ENCODE data around the gene CREB5.
"Not testable (repeated sequence)": the region's sequence is repeated elsewhere in the genome, so short reads cannot be mapped to it uniquely, and the experiment has no call there.

CREB5 gene

DNA sequence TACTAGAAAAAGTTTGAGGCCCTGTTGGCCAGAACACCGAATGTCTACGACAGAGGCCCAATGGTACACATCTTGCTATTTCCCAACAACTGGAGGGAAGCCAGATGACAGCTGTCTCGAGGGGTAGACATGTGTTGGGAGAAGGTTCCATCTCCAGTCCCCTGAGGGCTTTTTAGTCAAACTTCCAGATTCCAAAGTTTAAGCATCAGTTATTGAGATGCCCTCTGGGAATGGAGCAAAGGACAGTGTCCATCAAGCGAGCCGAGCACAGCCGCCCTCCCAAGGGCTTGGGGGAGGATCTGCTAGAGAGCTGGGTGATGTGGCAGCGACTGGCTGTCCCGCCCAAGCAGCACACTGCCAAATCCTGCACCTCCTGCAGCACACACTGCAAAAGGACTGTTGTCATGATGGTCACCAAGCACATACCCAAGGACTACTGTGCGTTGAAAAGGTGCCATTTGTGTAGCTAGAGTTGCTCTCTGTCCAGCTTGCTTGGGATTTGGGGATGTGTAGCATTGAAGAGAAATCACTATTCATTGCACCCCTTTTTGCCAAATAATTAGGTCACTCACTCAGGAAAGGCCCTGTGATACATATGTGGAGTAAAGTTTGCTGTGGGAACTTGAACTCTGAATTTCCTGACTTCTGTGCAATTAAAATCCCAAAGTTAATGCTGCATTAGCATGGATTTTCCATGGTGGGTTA is 381.2 kb downstream of the CREB5 start:
- no peak for DNase-seq

DNA sequence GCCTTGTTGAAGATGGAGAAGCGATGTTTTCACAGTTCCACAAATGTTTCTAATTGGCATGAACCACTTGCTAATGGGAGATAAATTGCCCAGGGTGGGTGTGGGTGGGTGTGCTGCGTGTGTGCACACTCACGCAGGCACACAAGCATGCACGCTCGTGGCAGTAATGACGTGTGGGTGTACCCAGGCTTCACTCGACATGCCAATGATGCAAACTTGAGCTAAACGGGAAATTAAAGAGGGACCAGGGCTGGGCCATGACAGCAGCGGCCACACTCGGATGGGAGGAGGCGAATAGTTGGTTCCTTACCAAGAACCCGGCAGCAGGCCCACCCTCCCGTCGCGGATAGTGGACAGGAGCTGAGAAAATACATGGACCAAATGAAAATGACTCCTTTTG is 386.0 kb downstream of the CREB5 start:
- DNase-seq, result no peak

DNA sequence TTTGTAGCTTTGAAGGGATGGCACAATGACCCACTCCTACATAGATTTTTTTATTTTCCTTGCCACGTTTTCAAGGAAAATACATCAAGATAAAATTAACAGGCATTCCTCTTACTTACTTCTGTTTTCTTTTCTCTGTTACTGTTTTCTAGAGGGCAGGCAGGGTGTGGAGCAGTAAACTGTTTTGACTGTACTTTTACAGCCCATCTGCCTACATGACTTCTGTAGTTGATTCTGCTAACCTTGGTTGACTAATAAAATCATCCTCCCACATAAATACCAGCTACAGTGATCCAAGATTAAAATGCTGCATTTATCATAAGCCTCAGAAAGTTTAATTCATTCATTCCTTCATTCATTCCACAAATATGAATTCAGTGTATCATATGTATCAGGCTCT is 387.3 kb downstream of the CREB5 start:
- no peak for DNase-seq

DNA sequence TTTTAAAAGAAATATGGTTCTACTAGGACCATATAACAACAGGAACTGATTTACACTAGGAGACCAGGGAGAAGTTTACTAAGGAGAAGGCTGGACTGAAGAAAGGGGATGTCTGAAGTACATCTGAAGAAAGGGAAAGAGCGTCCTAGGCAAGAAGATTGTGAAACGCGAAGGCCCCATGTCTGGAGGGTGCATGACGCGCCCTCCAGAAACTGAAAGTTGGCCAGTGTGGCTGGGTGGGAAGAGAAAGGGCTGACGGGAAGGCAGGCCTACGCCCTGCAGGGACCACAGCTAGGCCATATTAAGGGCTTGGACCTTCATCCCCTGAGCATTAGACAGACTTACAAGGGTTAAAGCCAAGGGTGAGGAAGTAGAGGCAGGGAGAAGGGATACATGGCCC is 387.8 kb downstream of the CREB5 start:
- no peak for DNase-seq

DNA sequence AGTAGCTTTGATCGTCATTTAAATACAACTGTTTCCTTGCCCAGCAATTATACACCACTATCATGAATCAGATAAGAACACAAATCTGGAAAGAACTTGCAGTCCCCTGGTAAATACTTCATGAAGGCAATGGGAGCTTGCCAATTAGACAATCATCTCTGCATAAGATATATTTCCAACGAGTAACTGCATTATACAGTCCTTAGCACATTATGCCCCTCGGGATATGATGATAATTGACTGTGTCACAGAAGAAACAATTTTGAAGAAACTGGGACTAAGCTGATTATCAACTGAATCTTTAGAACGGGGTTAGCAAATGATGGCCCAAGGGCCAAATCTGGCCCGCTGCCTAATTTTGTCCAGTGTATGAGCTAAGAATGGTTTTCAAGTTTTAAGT is 390.1 kb downstream of the CREB5 start:
- no peak for DNase-seq

DNA sequence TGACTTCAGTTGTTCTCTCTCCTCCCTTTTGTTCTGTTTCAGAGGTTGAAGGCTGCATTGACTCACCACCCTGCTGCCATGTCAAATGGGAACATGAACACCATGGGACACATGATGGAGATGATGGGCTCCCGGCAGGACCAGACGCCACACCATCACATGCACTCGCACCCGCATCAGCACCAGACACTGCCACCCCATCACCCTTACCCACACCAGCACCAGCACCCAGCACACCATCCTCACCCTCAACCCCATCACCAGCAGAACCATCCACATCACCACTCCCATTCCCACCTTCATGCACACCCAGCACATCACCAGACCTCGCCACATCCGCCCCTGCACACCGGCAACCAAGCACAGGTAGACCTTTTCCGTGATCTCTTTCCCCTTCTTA is 391.8 kb downstream of the CREB5 start:
- DNase-seq, result no peak

DNA sequence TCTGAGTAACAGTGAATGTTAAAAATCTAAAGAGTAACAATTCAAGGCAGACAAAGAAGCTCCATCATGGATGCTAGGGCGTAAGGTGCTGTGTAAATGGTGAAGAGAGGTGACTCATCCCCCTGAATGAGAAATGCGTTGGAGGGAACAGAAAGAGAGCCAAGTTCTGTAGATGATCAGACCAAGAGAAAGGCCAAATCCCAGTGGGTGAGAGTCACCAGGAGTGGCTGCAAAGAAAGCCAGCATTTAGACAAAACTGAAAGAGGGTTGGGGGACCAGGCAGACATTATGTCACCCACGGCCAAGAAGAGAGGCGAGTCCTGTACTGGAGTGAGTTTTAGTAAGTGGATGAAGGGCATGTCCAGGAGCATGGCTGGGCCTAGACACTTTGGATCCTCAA is 392.7 kb downstream of the CREB5 start:
- no peak for DNase-seq

DNA sequence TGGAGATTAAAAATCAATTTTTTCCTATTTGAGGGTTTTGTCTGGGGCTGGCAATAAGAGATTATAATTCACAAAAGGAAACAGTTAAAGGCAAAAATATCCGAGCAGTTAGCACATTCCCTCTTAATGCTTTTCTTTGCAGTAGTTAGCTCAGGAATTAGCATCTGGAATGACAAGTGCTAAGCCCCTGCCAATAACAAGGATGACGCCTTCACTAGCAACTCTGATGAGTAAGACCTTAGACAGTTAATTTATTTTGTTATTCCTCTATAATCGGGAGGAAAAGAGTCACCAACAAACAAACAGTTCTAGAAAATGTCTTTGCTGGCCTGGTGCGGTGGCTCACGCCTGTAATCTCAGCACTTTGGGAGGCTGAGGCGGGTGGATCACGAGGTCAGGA is 394.5 kb downstream of the CREB5 start:
- no peak for DNase-seq

DNA sequence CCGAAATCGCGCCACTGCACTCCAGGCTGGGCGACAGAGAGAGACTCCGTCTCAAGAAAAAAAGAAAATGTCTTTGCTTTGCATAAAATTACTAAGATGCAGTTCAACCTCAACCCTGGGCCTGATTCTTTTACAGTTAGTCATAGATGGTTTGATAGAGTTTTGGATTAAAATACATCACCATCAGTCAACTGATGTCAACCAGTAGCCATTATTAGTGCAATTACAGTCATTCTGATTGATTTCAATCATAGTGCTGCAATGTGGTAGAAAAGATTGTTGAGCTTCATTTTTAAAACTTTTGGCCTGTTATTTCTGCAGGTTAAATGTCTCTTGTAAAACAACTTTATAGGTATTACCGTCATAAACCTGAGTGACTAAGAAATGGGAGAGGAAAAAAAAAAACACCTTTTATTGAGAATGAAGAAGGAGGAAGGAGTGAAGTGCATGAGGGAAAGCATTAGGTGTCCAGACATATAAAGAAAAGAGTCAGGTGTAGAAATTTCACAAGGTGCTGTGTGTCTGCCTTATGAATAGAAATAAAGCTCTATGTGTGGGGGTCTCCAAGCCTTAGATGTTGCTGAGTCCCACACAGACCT is 395.2 kb downstream of the CREB5 start:
- DNase-seq, result no peak

DNA sequence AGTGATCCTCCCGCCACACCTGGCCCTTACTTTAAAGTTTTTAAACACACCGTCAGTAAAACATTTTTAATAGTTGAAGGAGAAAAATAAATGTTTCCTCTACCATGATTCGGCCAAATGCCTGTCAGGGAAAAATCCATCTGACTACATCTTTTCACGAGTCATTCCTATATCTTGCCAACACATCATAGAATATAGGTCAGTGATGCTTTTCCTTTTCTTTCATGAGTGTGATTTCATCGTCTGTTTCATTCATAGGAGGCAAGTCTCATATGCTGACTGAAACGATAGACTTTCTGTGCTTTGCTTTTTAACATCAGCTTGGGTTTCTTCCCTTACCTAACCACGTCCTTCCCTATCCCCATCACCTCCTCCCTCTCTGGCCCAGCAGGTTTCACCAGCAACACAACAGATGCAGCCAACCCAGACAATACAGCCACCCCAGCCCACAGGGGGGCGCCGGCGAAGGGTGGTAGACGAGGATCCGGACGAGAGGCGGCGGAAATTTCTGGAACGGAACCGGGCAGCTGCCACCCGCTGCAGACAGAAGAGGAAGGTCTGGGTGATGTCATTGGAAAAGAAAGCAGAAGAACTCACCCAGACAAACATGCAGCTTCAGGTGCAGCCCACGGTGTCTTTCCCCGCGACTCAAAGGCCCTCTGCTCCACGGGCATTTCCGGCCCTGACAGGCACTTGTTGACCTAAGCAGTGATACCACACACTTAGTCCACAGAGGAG is 396.6 kb downstream of the CREB5 start:
- no peak for DNase-seq

DNA sequence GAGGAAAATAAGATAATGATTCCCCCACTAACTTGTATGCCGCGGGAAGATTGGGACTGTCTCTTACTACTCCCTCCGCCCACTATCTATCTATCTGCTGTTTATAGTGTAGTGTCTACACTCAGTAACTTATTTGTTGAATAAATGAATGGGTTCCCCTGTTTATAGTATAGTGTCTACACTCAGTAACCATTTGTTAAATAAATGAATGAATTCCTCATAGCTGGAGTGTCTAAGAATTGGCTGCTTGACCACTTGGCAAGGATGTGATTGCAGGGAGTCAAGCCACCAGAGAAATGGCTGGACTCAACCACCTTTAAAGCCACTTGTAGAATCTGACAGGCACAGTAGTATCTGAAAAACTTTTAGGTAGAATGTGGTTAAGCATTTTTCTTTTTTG is 398.7 kb downstream of the CREB5 start:
- no peak for DNase-seq

DNA sequence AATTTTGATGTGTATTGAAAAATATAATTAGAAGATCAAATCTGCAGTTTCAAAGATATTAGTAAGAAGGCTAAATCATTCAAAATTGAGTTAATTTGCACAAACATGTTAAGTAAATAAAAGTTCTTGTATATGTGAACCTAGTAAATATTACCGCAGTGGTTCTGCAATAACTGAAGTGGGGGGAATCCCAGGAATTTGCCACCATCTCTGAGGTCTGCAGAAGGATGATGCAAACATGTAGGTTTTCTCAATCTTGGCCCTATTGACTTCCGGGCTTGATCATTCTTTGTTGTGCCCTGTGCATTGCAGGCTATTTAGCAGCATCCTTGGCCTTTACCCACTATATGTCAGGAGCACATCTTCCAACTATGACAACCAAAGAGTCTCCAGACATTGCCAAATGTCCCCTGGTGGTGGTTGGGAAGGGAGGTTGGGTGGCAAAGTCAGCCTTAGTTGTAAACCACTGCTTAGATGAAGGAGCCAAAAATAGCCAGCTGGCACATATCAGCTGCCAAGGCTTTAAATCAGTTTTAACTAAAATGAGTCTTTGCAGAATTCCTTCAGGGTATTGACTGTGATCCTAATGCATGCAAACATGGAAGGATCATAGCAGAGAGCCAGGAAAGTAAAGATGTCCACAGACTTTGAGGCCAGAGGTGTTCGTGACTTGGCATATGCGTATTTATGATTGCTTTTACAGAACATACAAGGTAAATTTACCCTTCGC is 399.5 kb downstream of the CREB5 start:
- DNase-seq, result no peak

DNA sequence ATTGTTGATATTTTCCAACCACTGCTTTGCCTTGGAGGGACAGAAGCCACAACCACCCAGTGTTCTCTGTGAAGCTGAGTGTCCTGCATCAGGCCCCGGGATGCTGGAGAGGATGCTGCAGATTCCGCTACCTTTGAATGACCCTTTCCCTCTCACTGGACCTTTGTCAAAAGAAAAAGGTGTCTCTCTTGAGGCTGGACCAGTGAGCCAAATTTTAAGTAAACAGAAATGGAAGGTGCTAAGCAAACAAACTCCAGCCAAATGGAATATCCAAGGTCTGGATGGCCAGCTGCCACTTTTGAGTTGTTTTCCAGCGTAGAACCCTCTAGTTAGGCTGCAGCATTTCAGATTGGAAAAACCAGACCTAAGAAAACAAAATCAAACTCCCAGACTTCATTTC is 400.3 kb downstream of the CREB5 start:
- no peak for DNase-seq

DNA sequence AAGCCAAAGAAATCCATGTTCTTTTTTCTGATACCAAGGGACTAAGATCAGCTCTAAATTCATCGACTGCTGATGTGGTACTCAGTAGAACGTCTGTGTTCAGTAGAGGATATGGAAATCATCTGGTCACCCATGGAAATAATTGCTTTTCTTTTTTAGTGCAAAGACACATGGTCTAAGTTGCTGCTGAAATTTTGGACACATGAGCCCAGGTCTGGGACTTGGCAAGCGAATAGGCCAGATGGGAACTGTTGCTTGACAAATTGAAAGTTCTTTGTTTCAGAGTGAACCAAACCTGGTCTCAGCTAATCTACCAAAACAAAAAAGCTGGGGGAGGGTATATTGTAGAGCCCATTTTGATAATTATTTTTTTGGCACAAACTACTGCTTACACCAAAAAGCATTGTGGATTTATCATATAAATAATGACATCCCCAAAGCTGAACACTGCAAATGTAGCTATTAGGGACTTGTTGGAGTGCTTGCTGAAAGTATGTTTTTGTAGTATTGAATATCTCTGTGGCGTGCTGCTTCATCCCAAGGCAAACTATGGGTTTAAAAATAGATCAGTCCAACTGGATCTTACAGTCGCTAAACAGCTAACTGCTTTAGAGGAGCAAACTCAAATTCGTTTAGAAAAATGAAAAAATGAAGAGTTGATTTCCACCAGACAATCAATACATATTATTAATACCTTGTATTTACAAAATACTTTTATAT is 401.1 kb downstream of the CREB5 start:
- DNase-seq, result no peak

DNA sequence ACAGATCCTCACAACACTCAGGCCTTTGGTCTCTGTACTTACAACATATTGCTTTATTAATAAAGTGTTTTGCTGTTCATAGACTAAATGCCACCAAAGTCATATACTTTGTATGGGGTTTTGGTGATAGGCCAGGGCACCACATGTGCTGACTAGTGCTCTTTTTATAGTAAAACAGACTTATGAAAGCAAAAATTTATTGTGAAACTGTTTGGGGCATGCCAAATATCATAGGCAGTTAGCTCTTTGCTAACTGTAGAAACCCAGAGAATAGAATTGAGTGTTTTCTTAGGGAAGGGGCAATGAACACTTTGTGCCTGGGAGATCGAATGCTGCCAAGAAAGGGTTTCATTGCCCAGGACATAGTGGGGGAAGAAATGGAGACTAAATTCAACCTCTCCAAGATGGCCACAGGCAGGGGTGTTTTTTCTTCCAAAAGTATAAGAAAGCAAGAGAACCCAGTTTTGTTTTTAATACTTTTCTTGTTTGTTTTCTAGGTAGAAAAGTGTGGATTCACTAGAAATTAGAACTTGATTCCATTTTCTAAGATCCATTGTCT is 403.1 kb downstream of the CREB5 start:
- no peak for DNase-seq

DNA sequence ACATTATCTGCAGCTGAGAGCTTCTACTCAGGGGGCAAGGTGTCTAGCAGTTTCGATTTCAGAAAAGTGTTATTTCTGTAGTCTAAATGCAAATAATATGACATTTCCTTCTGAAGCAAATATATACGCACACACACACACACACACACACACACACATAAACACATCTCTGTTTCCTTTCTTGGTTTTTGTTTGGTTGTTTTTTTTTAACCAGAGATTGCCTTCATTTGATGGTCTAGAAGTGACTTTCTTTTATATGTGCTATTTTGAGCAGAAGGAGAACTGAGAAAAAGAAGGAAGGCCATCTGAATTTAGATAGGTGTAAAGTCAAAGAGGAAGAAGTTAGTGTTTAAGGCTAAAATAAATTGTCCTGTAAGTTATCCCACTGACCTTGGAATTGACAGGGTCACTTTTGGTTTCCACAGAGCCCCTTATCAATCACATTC is 403.6 kb downstream of the CREB5 start:
- DNase-seq, result no peak

DNA sequence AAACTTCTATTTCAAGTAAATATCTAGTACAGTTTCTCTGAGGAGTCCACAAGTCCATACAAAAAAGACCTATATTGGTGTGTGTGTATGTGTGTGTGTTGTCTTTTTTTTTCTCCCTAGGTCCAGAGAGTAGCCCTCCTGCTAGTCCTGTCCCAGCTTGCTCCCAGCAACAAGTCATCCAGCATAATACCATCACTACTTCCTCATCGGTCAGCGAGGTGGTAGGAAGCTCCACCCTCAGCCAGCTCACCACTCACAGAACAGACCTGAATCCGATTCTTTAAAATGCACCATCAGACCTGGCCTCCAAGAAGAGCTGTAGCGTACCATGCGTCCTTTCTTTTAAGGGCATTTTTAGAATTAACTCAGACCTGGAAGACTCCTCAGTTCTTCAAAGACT is 406.7 kb downstream of the CREB5 start:
- DNase-seq, result no peak

DNA sequence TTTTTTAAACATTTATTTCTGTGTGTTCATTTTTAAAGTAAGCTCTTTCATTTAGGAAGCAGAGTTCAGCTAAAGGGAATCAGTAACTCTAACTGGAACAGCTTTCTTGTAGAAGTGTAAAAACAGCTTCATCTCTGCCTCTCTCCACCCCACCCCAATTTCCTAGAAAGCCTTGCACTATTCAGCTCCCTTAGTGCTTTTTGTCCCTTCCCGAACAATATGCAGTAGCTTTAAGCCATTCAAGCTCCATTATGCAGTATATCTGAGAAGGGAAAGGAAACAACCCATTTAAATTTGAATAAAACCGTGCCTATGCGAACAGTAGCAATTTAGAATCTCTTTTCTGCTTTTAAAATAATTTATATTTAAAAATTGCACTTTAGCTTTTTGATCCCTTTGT is 411.3 kb downstream of the CREB5 start:
- DNase-seq, result no peak

DNA sequence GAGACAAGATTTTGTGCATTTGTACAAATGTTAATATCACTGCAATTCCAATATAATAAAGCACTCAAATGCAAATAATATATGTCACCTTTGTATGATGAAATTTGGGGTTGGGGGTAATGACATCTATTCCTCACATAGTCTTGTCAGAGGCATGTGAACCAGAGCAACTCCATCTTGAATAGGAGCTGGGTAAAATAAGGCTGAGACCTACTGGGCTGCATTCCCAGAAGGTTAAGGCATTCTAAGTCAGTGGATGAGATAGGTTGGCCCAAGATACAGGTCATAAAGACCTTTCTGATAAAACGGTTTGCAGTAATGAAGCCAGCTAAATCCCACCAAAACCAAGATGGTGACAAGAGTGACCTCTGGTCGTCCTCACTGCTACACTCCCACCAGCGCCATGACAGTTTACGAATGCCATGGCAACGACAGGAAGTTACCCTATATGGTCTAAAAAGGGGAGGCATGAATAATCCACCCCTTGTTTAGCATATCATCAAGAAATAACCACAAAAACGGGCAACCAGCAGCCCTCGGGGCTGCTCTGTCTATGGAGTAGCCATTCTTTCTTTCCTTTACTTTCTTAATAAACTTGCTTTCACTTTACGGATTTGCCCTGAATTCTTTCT is 413.6 kb downstream of the CREB5 start:
- not testable (repeated sequence) for DNase-seq

DNA sequence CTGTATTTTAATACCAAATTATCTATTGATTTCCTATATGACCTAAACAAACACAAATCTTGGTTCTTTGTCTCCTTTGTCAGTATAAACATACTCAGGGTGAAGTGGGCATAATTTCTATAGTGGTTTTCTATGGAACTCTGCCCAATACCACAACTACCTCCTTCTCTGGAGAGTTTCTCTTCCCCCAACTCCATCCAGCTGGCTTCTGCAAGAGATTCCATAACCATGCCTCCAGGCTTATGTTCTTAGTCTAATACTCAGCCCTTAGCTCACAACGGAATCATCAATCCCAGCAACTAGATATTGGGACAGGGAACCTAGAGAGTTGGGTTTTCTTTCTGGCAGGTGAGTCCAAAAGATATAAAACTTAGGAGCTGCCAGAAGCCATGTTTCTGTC is 418.5 kb downstream of the CREB5 start:
- DNase-seq, result no peak

DNA sequence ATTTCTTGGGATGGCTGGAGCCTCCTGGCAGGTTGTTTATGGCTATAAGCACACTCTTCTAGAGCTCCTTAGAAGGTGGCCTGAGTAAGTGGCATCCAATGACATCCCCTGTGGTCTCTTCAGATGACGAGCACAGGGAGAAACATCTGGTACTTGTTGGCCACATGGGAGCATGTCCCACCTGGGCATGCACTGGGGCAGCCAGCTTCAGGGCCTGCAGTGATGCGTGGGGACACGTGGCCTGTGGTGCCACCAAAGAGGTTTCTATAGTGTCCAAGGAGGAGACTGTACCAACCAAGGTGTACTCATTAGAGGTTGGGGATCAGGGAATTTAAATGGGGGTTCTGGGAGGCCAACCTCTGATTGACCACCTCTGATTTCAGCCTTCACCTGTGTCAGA is 420.4 kb downstream of the CREB5 start:
- no peak for DNase-seq

DNA sequence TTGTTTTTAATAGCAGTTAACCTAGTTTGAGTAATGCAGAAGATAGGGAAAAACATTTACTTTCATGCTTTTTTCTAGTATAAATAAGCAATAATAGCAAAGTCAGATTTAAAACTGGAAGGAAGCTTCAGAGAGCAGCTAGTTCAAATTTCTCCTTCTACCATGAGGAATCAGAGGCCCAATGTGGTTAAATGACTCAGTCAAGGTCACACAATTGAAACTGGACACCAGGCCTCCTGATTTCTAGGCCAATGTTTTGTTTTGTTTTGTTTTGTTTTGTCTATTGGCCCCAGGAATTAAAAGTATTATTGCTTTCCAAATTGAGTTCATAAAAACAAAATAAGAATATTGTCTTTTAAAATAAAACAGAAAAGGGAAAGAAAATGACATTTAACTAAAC is 423.5 kb downstream of the CREB5 start:
- DNase-seq, result no peak
